LNCAP (cell line): Measurements from ENCODE around the gene ALOXE3.

ENCODE experiments used
- CTCF ChIP-seq: fragments of 450-650 bp; IDR thresholded peaks from 2 replicates; pipeline ENCODE4 v1.5.1; 2017; ENCODE audit warnings: mild to moderate bottlenecking

The ALOXE3 gene

GRCh38 chr17:8110456-8110804 lies 7.9 kb downstream of the ALOXE3 start:
- peak; percentile 8 for TF ChIP-seq CTCF

- peak; percentile 91 for TF ChIP-seq CTCF
Observed at GRCh38 chr17:8109661-8110455, 8.5 kb downstream of the ALOXE3 start.

- TF ChIP-seq CTCF, result no peak
Observed at GRCh38 chr17:8108972-8109660, 9.2 kb downstream of the ALOXE3 start.

- TF ChIP-seq CTCF, result no peak
Observed at GRCh38 chr17:8105957-8106398, 12.3 kb downstream of the ALOXE3 start.

GRCh38 chr17:8104911-8105310 lies 13.4 kb downstream of the ALOXE3 start:
- no peak for TF ChIP-seq CTCF

- TF ChIP-seq CTCF, result no peak
Observed at GRCh38 chr17:8103549-8103948, 14.8 kb downstream of the ALOXE3 start.

GRCh38 chr17:8101721-8102120 lies 16.6 kb downstream of the ALOXE3 start:
- TF ChIP-seq CTCF, result no peak
